CD4-positive, alpha-beta memory T cell (primary cell): Measurements from ENCODE around the gene DDAH1. TPM values are rescaled to one million over a fixed set of nuclear protein-coding genes. Genes with fewer than 3 reads are reported as not detected.
A peak's percentile ranks its signal among the peaks of the same experiment; 100 is the strongest.

Experiments
- CTCF ChIA-PET: fragments of 350-600 bp; sonication (Branson Sonifier 250); formaldehyde crosslinking; loops from one replicate; lab custom pipeline; 2021; ENCODE audit warnings: inconsistent platforms; ENCODE audit not compliant: partially characterized antibody; lab: Charles Lee
- POLR2A ChIA-PET: fragments of 350-600 bp; sonication (Branson Sonifier 250); formaldehyde crosslinking; loops from one replicate; lab custom pipeline; 2021; ENCODE audit not compliant: partially characterized antibody; lab: Charles Lee
- DNase-seq, 5 donors: peaks; one replicate each; pipeline versions ENCODE4 v3.0.0 to v3.0.0-alpha.2; 2020 to 2022; ENCODE audit warnings: mixed read lengths in 1 of 5
- H3K27ac ChIP-seq: one replicate; pipeline ENCODE4 v1.7.0; 2013; ENCODE audit warnings: low read depth, low read length
- H3K27me3 ChIP-seq: 2 replicates; pipeline ENCODE4 v1.7.0; 2013; ENCODE audit warnings: mild to moderate bottlenecking, low read length, moderate library complexity; ENCODE audit not compliant: insufficient read depth
- H3K36me3 ChIP-seq: 2 replicates; pipeline ENCODE4 v1.7.0; 2013; ENCODE audit warnings: mild to moderate bottlenecking, low read length, moderate library complexity; ENCODE audit not compliant: insufficient read depth
- H3K4me1 ChIP-seq: 2 replicates; pipeline ENCODE4 v1.7.0; 2013; ENCODE audit warnings: mild to moderate bottlenecking, low read length, moderate library complexity; ENCODE audit not compliant: insufficient read depth
- H3K4me3 ChIP-seq, 2 donors: one replicate each; pipeline ENCODE4 v1.7.0; 2013; ENCODE audit warnings: low read length in 2 of 2, mild to moderate bottlenecking in 1 of 2
- H3K9me3 ChIP-seq, 2 donors: one replicate each; pipeline ENCODE4 v1.7.0; 2013; ENCODE audit warnings: low read length in 2 of 2, control low read depth in 1 of 2; ENCODE audit not compliant: control insufficient read depth in 1 of 2
- H3K27ac Mint-ChIP-seq, 7 donors: one replicate each; pipeline ENCODE4 v1.8.0; 2020 to 2021; ENCODE audit warnings: mixed read lengths in 7 of 7, mild to moderate bottlenecking in 6 of 7, inconsistent platforms in 3 of 7, moderate library complexity in 3 of 7
- H3K27me3 Mint-ChIP-seq, 2 donors: one replicate each; pipeline ENCODE4 v1.8.0; 2020 to 2021; ENCODE audit warnings: mixed read lengths in 2 of 2
- H3K36me3 Mint-ChIP-seq, 2 donors: one replicate each; pipeline ENCODE4 v1.8.0; 2020 to 2021; ENCODE audit warnings: mixed read lengths in 2 of 2, inconsistent platforms in 1 of 2, mild to moderate bottlenecking in 1 of 2
- H3K4me1 Mint-ChIP-seq, 4 donors: one replicate each; pipeline ENCODE4 v1.8.0; 2020 to 2021; ENCODE audit warnings: mixed read lengths in 4 of 4, mild to moderate bottlenecking in 1 of 4
- H3K4me3 Mint-ChIP-seq, 8 donors: one replicate each; pipeline ENCODE4 v1.8.0; 2020 to 2021; ENCODE audit warnings: mixed read lengths in 8 of 8, mild to moderate bottlenecking in 7 of 8, moderate library complexity in 6 of 8, inconsistent platforms in 3 of 8
- H3K9me3 Mint-ChIP-seq, 8 donors: one replicate each; pipeline ENCODE4 v1.8.0; 2020 to 2021; ENCODE audit warnings: mixed read lengths in 8 of 8, mild to moderate bottlenecking in 5 of 8, inconsistent platforms in 3 of 8, moderate library complexity in 1 of 8
- intact Hi-C: fragments of 100-400 bp; cut with micrococcal nuclease; formaldehyde crosslinking; loops from one replicate; pipeline ENCODE4 v1.15.1; 2023
- polyA plus RNA-seq, 2 donors: library from polyadenylated mRNA; unstranded; fragments of 300-500 nt; fragmentation: Illumina TruSeq; gene quantifications; one replicate each; pipeline ENCODE4 v1.2.3, GENCODE V29; 2021
- total RNA-seq, 2 experiments: library from RNA; stranded (reverse); gene quantifications; one replicate each; pipeline ENCODE4 v1.2.3, GENCODE V29; 2021

The DDAH1 gene
- total and polyA plus RNA-seq, 4 experiments from 2014 or later = not detected

GRCh38 chr1:85339089-85339488 lies 125.9 kb downstream of the DDAH1 start:
- no peaks in the 10 kb centered on the region for H3K36me3 ChIP-seq
- CTCF ChIA-PET = no interaction called here
- H3K9me3 Mint-ChIP-seq = peaks cover 0 to 6% (median 1%) of the 10 kb centered on the region in 8 donors
- no peaks in the 10 kb centered on the region for H3K27me3 ChIP-seq
- POLR2A ChIA-PET = no interaction called here
- peaks cover 7 to 12% of the 10 kb centered on the region in 2 donors for H3K27me3 Mint-ChIP-seq
- no peak overlapping the region for H3K4me3 Mint-ChIP-seq
- DNase-seq = no peak
- H3K27ac Mint-ChIP-seq = no peak overlapping the region
- intact Hi-C loops = no loop called here
- H3K36me3 Mint-ChIP-seq = peaks cover 0 to 1% of the 10 kb centered on the region in 2 donors
- H3K4me1 Mint-ChIP-seq = peaks cover 2 to 8% (median 5%) of the 10 kb centered on the region in 4 donors
- H3K9me3 ChIP-seq = no peaks in the 10 kb centered on the region
- H3K4me1 ChIP-seq = no peaks in the 10 kb centered on the region
- H3K4me3 ChIP-seq = no peak overlapping the region
- H3K27ac ChIP-seq = no peak overlapping the region

GRCh38 chr1:85334962-85335361 lies 130.0 kb downstream of the DDAH1 start:
- CTCF ChIA-PET = no interaction called here
- DNase-seq = no peak
- Histone ChIP-seq H3K9me3 (no peaks in the 10 kb centered on the region), H3K4me1 (no peaks in the 10 kb centered on the region), H3K27ac (no peak overlapping the region), H3K36me3 (no peaks in the 10 kb centered on the region), H3K27me3 (no peaks in the 10 kb centered on the region), H3K4me3 (no peak overlapping the region)
- Mint-ChIP-seq H3K36me3 (peaks cover 0 to 1% of the 10 kb centered on the region in 2 donors), H3K27ac (peak overlapping the region in 1 of 7 donors; percentile 9), H3K4me1 (peaks cover 2 to 8% (median 5%) of the 10 kb centered on the region in 4 donors), H3K9me3 (peaks cover 6 to 22% (median 14%) of the 10 kb centered on the region in 8 donors), H3K4me3 (peak overlapping the region in 1 of 8 donors; percentile 36), H3K27me3 (peaks cover 2 to 8% of the 10 kb centered on the region in 2 donors)
- POLR2A ChIA-PET = no interaction called here
- intact Hi-C loops = no loop called here

- peaks cover 2 to 8% (median 5%) of the 10 kb centered on the region in 4 donors for H3K4me1 Mint-ChIP-seq
- intact Hi-C loops = no loop called here
- no peaks in the 10 kb centered on the region for H3K4me1 ChIP-seq
- no peaks in the 10 kb centered on the region for H3K9me3 ChIP-seq
- POLR2A ChIA-PET = no interaction called here
- H3K27ac Mint-ChIP-seq = no peak overlapping the region
- H3K4me3 Mint-ChIP-seq = no peak overlapping the region
- H3K27me3 Mint-ChIP-seq = peaks cover 2 to 5% of the 10 kb centered on the region in 2 donors
- H3K36me3 ChIP-seq = no peaks in the 10 kb centered on the region
- CTCF ChIA-PET = no interaction called here
- H3K4me3 ChIP-seq = no peak overlapping the region
- no peak for DNase-seq
- peaks cover 0 to 1% of the 10 kb centered on the region in 2 donors for H3K36me3 Mint-ChIP-seq
- H3K9me3 Mint-ChIP-seq = peaks cover 6 to 22% (median 14%) of the 10 kb centered on the region in 8 donors
- H3K27me3 ChIP-seq = no peaks in the 10 kb centered on the region
- H3K27ac ChIP-seq = no peak overlapping the region
Observed at GRCh38 chr1:85333186-85333585, 131.8 kb downstream of the DDAH1 start.

GRCh38 chr1:85332575-85332974 lies 132.4 kb downstream of the DDAH1 start:
- no peak overlapping the region for H3K4me3 ChIP-seq
- Mint-ChIP-seq H3K27me3 (peaks cover 2 to 5% of the 10 kb centered on the region in 2 donors), H3K4me1 (peaks cover 2 to 8% (median 5%) of the 10 kb centered on the region in 4 donors), H3K36me3 (peaks cover 0 to 1% of the 10 kb centered on the region in 2 donors), H3K4me3 (no peak overlapping the region), H3K9me3 (peaks cover 6 to 22% (median 14%) of the 10 kb centered on the region in 8 donors), H3K27ac (no peak overlapping the region)
- CTCF ChIA-PET = no interaction called here
- H3K27ac ChIP-seq = no peak overlapping the region
- no peaks in the 10 kb centered on the region for H3K36me3 ChIP-seq
- no peaks in the 10 kb centered on the region for H3K4me1 ChIP-seq
- DNase-seq = no peak
- H3K27me3 ChIP-seq = no peaks in the 10 kb centered on the region
- no peaks in the 10 kb centered on the region for H3K9me3 ChIP-seq
- intact Hi-C loops = no loop called here
- POLR2A ChIA-PET = no interaction called here

- peaks cover 2 to 5% of the 10 kb centered on the region in 2 donors for H3K27me3 Mint-ChIP-seq
- no peaks in the 10 kb centered on the region for H3K36me3 ChIP-seq
- peaks cover 6 to 22% (median 14%) of the 10 kb centered on the region in 8 donors for H3K9me3 Mint-ChIP-seq
- H3K4me3 ChIP-seq = no peak overlapping the region
- peaks cover 2 to 8% (median 5%) of the 10 kb centered on the region in 4 donors for H3K4me1 Mint-ChIP-seq
- POLR2A ChIA-PET = no interaction called here
- intact Hi-C loops = no loop called here
- no peak for DNase-seq
- no peak overlapping the region for H3K27ac Mint-ChIP-seq
- H3K27ac ChIP-seq = no peak overlapping the region
- H3K9me3 ChIP-seq = no peaks in the 10 kb centered on the region
- CTCF ChIA-PET = no interaction called here
- H3K4me1 ChIP-seq = no peaks in the 10 kb centered on the region
- no peaks in the 10 kb centered on the region for H3K27me3 ChIP-seq
- H3K4me3 Mint-ChIP-seq = no peak overlapping the region
- H3K36me3 Mint-ChIP-seq = peaks cover 0 to 1% of the 10 kb centered on the region in 2 donors
Observed at GRCh38 chr1:85330711-85331290, 134.2 kb downstream of the DDAH1 start.

- peaks cover 2 to 6% of the 10 kb centered on the region in 2 donors for H3K27me3 Mint-ChIP-seq
- no peaks in the 10 kb centered on the region for H3K4me1 ChIP-seq
- peaks cover 2 to 8% (median 5%) of the 10 kb centered on the region in 4 donors for H3K4me1 Mint-ChIP-seq
- H3K36me3 ChIP-seq = no peaks in the 10 kb centered on the region
- H3K4me3 Mint-ChIP-seq = no peak overlapping the region
- peaks cover 0 to 1% of the 10 kb centered on the region in 2 donors for H3K36me3 Mint-ChIP-seq
- CTCF ChIA-PET = no interaction called here
- no peaks in the 10 kb centered on the region for H3K27me3 ChIP-seq
- no peak overlapping the region for H3K27ac Mint-ChIP-seq
- no peak overlapping the region for H3K4me3 ChIP-seq
- no peaks in the 10 kb centered on the region for H3K9me3 ChIP-seq
- intact Hi-C loops = no loop called here
- H3K9me3 Mint-ChIP-seq = peaks cover 6 to 22% (median 14%) of the 10 kb centered on the region in 8 donors
- H3K27ac ChIP-seq = no peak overlapping the region
- POLR2A ChIA-PET = no interaction called here
- DNase-seq = no peak
Observed at GRCh38 chr1:85330214-85330631, 134.7 kb downstream of the DDAH1 start.

GRCh38 chr1:85328713-85329397 lies 136.1 kb downstream of the DDAH1 start:
- H3K36me3 Mint-ChIP-seq = no peaks in the 10 kb centered on the region
- H3K27me3 ChIP-seq = no peaks in the 10 kb centered on the region
- no peaks in the 10 kb centered on the region for H3K9me3 ChIP-seq
- peaks cover 6 to 14% (median 9%) of the 10 kb centered on the region in 8 donors for H3K9me3 Mint-ChIP-seq
- no peak overlapping the region for H3K27ac Mint-ChIP-seq
- H3K27ac ChIP-seq = no peak overlapping the region
- POLR2A ChIA-PET = no interaction called here
- no peak for DNase-seq
- H3K4me1 ChIP-seq = no peaks in the 10 kb centered on the region
- H3K4me3 ChIP-seq = no peak overlapping the region
- intact Hi-C loops = no loop called here
- no peaks in the 10 kb centered on the region for H3K36me3 ChIP-seq
- CTCF ChIA-PET = interaction anchor here (1.0 kb wide), 1 partner anchor 35 kb away, joined by 3 read pairs; no protein-coding TSS in a partner anchor
- no peaks in the 10 kb centered on the region for H3K4me1 Mint-ChIP-seq
- H3K27me3 Mint-ChIP-seq = peaks cover 4 to 6% of the 10 kb centered on the region in 2 donors
- no peak overlapping the region for H3K4me3 Mint-ChIP-seq
